Activated CD4-positive, alpha-beta T cell treated with anti-CD3 and anti-CD28 coated beads, Interleukin-2, amount 10 ng/mL, durations not matched to agents 7 days and 5 days (primary cell): ENCODE data around the gene C2orf66. TPM values are rescaled to one million over a fixed set of nuclear protein-coding genes. Genes with fewer than 3 reads are reported as not detected.

ENCODE experiments used
- total RNA-seq, 2 experiments: library from RNA; stranded (reverse); gene quantifications; one replicate each; pipeline ENCODE4 v1.2.3, GENCODE V29; 2021

C2orf66 gene
- total RNA-seq, 2 experiments from 2014 or later = 0.20 to 0.44 TPM

Other genes with a start within 250 kb of the C2orf66 start
- gene HECW2, start 215.8 kb downstream of the C2orf66 start, total RNA-seq = under 1 TPM; 0.12 to 0.62 TPM
- 10 to 100 TPM; 15.8 to 16.0 TPM for gene CCDC150, start 169.6 kb downstream of the C2orf66 start, total RNA-seq
- gene GTF3C3, start 9.7 kb downstream of the C2orf66 start, total RNA-seq = 10 to 100 TPM; 39.6 to 44.9 TPM
- 10 to 100 TPM; 39.0 to 42.0 TPM for gene PGAP1, start 117.4 kb upstream of the C2orf66 start, total RNA-seq